ENCODE measurements around the gene LAMTOR4.

DNA sequence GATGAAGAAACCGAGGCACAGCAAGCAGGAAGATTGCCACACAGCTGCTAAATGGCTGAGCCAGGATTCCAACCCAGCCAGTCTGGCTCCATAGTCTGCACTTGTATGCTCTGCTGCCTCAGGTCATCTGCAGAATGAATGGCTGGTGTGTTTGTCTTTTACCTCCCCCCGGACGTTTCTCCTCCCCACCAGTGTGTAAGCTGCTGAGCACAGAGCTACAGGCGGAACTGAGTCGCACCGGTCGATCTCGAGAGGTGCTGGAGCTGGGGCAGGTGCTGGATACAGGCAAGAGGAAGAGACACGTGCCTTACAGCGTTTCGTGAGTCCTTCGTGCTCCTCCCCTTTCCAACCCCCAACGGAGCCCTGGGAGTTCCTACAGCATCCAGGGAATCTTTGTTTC, 26.7 kb upstream of the LAMTOR4 start:
- TF ChIP-seq, protein P1, sequence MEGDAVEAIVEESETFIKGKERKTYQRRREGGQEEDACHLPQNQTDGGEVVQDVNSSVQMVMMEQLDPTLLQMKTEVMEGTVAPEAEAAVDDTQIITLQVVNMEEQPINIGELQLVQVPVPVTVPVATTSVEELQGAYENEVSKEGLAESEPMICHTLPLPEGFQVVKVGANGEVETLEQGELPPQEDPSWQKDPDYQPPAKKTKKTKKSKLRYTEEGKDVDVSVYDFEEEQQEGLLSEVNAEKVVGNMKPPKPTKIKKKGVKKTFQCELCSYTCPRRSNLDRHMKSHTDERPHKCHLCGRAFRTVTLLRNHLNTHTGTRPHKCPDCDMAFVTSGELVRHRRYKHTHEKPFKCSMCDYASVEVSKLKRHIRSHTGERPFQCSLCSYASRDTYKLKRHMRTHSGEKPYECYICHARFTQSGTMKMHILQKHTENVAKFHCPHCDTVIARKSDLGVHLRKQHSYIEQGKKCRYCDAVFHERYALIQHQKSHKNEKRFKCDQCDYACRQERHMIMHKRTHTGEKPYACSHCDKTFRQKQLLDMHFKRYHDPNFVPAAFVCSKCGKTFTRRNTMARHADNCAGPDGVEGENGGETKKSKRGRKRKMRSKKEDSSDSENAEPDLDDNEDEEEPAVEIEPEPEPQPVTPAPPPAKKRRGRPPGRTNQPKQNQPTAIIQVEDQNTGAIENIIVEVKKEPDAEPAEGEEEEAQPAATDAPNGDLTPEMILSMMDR (IDR thresholded peaks at IDR 0.05) = no peak
- no peak for TF ChIP-seq EZH2 (IDR thresholded peaks at IDR 0.05; ENCODE audit: borderline replicate concordance, insufficient read depth, low read depth, low read length, poor library complexity, severe bottlenecking)
